Stimulated activated CD8-positive, alpha-beta memory T cell treated with anti-CD3 and anti-CD28 coated beads, Interleukin-7, amount 100 ng/mL, for 48 hours (primary cell): ENCODE data around the gene ADI1.

Experiments
- DNase-seq, 2 donors: peaks; one replicate each; pipeline ENCODE4 v3.0.0-alpha.2; 2020; ENCODE audit warnings: low read depth in 1 of 2; ENCODE audit errors: extremely low read depth in 1 of 2

Gene ADI1

GRCh38 chr2:3519255-3520205 is at the start of gene ADI1:
Gene ADI1, minus strand, starts transcription at chr2:3519531. Its CDS starts 44 bp downstream, at chr2:3519487.
- peak; percentile 63 to 72 for DNase-seq

GRCh38 chr2:3566806-3567205 is 47.5 kb upstream of the ADI1 start:
- no peak for DNase-seq

- DNase-seq: no peak
Measured at GRCh38 chr2:3565117-3565516, 45.8 kb upstream of the ADI1 start.

GRCh38 chr2:3563521-3563976 is 44.2 kb upstream of the ADI1 start:
- DNase-seq: no peak

GRCh38 chr2:3558205-3559014 is 39.1 kb upstream of the ADI1 start, which contains the start of gene RNASEH1:
Gene RNASEH1, minus strand, starts transcription at chr2:3558333. Its CDS starts 73 bp downstream, at chr2:3558260.
- peak; percentile 97 to 99 for DNase-seq

- DNase-seq: no peak
Measured at GRCh38 chr2:3557639-3558204, 38.4 kb upstream of the ADI1 start.

- no peak for DNase-seq
Measured at GRCh38 chr2:3553946-3554345, 34.6 kb upstream of the ADI1 start.

- no peak for DNase-seq
Measured at GRCh38 chr2:3547915-3548314, 28.6 kb upstream of the ADI1 start.

GRCh38 chr2:3545788-3546478 is 26.6 kb upstream of the ADI1 start:
- no peak for DNase-seq

- no peak for DNase-seq
Measured at GRCh38 chr2:3543023-3543683, 23.8 kb upstream of the ADI1 start.

GRCh38 chr2:3542107-3542506 is 22.8 kb upstream of the ADI1 start:
- no peak for DNase-seq

GRCh38 chr2:3539836-3540235 is 20.5 kb upstream of the ADI1 start:
- no peak for DNase-seq

GRCh38 chr2:3536682-3537632 is 17.6 kb upstream of the ADI1 start:
- no peak for DNase-seq

- no peak for DNase-seq
Measured at GRCh38 chr2:3535794-3536681, 16.7 kb upstream of the ADI1 start.

- DNase-seq: no peak
Measured at GRCh38 chr2:3535467-3535793, 16.1 kb upstream of the ADI1 start.

- no peak for DNase-seq
Measured at GRCh38 chr2:3534251-3534814, 15.0 kb upstream of the ADI1 start.

- DNase-seq: no peak
Measured at GRCh38 chr2:3533836-3534235, 14.5 kb upstream of the ADI1 start.

- DNase-seq: no peak
Measured at GRCh38 chr2:3532941-3533340, 13.6 kb upstream of the ADI1 start.
